ENCODE results near the gene ITGB2.

DNA sequence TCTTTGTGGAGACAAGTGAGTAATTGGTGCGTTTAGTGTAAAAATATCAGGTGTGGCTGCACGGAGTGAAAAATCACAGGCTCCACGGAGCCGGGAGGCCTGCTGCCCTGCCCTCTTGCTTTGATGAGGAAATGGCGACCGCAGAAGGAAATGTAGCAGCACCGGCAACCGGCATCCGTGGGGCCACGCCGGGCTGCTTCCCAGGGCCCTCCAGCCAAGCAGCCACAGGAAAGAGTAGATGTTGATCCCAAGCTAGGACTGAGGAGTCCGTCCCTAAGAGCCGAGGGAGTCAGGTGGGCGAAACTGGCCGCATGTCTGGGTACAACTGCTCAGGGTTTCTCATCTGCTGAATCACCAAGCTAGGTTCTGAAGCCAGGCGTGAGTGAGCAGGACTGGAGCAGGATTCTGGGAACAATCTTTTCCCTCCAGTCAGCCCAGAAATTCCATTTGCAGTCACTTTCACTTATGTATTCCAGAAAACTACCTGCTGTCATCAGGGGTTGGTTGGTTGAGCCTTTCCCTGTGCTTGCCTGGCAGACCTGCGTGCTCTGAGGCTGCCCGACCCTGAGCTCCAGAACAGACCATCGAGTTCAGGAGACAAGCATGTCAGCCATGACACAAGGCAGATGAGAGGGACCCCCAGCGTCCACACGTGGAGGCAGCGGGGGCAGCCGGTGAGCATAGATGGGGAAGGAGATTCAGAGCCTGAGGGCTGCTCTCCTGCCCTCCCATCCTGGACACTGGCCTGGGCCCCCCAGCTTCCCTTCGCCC is 5.8 kb upstream of the ITGB2 start:
- TF ChIP-seq, protein P1, sequence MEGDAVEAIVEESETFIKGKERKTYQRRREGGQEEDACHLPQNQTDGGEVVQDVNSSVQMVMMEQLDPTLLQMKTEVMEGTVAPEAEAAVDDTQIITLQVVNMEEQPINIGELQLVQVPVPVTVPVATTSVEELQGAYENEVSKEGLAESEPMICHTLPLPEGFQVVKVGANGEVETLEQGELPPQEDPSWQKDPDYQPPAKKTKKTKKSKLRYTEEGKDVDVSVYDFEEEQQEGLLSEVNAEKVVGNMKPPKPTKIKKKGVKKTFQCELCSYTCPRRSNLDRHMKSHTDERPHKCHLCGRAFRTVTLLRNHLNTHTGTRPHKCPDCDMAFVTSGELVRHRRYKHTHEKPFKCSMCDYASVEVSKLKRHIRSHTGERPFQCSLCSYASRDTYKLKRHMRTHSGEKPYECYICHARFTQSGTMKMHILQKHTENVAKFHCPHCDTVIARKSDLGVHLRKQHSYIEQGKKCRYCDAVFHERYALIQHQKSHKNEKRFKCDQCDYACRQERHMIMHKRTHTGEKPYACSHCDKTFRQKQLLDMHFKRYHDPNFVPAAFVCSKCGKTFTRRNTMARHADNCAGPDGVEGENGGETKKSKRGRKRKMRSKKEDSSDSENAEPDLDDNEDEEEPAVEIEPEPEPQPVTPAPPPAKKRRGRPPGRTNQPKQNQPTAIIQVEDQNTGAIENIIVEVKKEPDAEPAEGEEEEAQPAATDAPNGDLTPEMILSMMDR (IDR thresholded peaks at IDR 0.05), result no peak
- TF ChIP-seq JUN (CRISPR knock-in tag; IDR thresholded peaks at IDR 0.05), result no peak
- no peak for TF ChIP-seq MXD4 (CRISPR knock-in tag; IDR thresholded peaks at IDR 0.05; ENCODE audit: borderline replicate concordance)
- TF ChIP-seq, protein P2, sequence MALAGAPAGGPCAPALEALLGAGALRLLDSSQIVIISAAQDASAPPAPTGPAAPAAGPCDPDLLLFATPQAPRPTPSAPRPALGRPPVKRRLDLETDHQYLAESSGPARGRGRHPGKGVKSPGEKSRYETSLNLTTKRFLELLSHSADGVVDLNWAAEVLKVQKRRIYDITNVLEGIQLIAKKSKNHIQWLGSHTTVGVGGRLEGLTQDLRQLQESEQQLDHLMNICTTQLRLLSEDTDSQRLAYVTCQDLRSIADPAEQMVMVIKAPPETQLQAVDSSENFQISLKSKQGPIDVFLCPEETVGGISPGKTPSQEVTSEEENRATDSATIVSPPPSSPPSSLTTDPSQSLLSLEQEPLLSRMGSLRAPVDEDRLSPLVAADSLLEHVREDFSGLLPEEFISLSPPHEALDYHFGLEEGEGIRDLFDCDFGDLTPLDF (CRISPR knock-in tag; IDR thresholded peaks at IDR 0.05), result no peak
- no peak for TF ChIP-seq ETV6 (CRISPR knock-in tag; IDR thresholded peaks at IDR 0.05)
- TF ChIP-seq, protein P3, sequence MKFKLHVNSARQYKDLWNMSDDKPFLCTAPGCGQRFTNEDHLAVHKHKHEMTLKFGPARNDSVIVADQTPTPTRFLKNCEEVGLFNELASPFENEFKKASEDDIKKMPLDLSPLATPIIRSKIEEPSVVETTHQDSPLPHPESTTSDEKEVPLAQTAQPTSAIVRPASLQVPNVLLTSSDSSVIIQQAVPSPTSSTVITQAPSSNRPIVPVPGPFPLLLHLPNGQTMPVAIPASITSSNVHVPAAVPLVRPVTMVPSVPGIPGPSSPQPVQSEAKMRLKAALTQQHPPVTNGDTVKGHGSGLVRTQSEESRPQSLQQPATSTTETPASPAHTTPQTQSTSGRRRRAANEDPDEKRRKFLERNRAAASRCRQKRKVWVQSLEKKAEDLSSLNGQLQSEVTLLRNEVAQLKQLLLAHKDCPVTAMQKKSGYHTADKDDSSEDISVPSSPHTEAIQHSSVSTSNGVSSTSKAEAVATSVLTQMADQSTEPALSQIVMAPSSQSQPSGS (CRISPR knock-in tag; IDR thresholded peaks at IDR 0.05; ENCODE audit: borderline replicate concordance, low read depth), result no peak
- TF ChIP-seq TEAD4 (CRISPR knock-in tag; IDR thresholded peaks at IDR 0.05), result no peak
- no peak for TF ChIP-seq ZNF121 (CRISPR knock-in tag; IDR thresholded peaks at IDR 0.05)
- no peak for TF ChIP-seq HMGA2 (CRISPR knock-in tag; IDR thresholded peaks at IDR 0.05)
